ENCODE results near the gene TMEM260. TPM values are rescaled to one million over a fixed set of nuclear protein-coding genes. Genes with fewer than 3 reads are reported as not detected.
"Not testable (repeated sequence)": the region's sequence is repeated elsewhere in the genome, so short reads cannot be mapped to it uniquely, and the experiment has no call there.

The TMEM260 gene
- total RNA-seq, 4 donors from 2014 or later: 8.7 to 17.2 (median 10.9) TPM

DNA sequence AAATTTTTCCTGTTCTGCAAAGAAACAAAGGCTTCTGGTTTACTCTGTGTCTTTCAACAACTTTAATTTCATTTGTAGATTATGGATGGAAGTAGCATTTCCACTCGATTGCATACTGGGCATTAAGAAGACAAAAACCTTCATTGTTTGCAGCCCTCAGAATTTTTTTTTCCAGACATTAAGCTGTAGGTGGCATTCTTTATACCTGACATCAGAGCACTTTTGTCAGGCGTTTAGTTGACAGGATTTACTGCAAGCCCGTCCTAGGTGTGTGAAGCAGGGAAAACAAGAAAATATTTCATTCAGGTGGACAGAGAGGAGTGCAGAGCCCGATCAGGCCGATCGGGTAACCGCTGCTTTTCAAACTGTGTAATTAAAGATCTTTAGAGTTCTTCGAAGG, 107.5 kb downstream of the TMEM260 start:
- Histone ChIP-seq H3K27ac (no peak overlapping the region), H3K36me3 (no peaks in the 10 kb centered on the region), H3K27me3 (no peaks in the 10 kb centered on the region), H3K4me1 (no peaks in the 10 kb centered on the region), H3K4me3 (no peak overlapping the region), H3K9me3 (no peaks in the 10 kb centered on the region)
- TF ChIP-seq, protein P1, sequence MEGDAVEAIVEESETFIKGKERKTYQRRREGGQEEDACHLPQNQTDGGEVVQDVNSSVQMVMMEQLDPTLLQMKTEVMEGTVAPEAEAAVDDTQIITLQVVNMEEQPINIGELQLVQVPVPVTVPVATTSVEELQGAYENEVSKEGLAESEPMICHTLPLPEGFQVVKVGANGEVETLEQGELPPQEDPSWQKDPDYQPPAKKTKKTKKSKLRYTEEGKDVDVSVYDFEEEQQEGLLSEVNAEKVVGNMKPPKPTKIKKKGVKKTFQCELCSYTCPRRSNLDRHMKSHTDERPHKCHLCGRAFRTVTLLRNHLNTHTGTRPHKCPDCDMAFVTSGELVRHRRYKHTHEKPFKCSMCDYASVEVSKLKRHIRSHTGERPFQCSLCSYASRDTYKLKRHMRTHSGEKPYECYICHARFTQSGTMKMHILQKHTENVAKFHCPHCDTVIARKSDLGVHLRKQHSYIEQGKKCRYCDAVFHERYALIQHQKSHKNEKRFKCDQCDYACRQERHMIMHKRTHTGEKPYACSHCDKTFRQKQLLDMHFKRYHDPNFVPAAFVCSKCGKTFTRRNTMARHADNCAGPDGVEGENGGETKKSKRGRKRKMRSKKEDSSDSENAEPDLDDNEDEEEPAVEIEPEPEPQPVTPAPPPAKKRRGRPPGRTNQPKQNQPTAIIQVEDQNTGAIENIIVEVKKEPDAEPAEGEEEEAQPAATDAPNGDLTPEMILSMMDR (IDR thresholded peaks at IDR 0.05): no peak
- no peak for TF ChIP-seq POLR2A (IDR thresholded peaks at IDR 0.05)
- intact Hi-C loops (cut with DNase I): no loop called here
- no peak for DNase-seq
- 46 to 72% methylated on average over 8 of the region's 8 CpGs for WGBS, 2 donors

DNA sequence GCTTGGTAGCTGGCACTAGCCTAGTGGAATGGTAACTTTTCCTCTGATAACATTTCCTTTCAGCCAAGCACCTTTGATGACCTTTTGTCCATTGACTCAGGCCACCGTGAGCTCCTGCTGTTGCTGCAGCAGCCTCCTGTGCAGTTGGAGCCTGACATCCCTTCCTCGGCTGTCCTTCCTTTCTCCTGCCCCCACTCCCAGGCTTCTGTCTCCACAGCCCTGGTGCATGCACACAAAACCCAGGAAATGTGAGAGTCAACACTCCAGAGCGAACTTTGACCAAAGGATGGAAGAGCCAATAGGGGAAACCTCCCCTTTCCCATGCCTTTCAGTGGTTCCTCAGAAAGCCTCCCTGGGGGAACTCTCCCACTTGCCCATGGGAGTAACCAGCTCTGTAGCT, 115.0 kb downstream of the TMEM260 start:
- intact Hi-C loops (cut with DNase I): no loop called here
- WGBS, 2 donors: 58 to 70% methylated on average over 3 of the region's 3 CpGs

DNA sequence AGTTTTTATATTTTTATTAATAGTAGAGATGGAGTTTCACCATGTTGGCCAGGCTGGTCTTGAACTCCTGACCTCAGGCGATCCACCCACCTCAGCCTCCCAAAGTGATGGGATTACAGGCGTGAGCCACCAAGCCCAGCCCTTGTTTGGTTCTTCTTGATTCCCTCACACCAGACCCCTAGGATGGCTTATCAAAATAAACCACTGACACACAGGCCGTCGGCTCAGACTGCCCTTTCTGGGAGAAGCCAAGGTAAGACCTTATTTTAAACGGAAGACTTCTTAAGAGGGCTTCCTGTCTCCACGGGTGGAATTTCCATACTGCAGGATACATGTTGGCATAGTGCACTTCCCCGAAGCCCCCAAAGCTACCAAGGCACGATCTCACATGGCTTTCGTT, 115.6 kb downstream of the TMEM260 start:
- intact Hi-C loops (cut with DNase I); DNase-seq; H3K27ac ChIP-seq; H3K27me3 ChIP-seq; H3K9me3 ChIP-seq; H3K4me1 ChIP-seq; H3K4me3 ChIP-seq; H3K36me3 ChIP-seq: not testable (repeated sequence)
- 53 to 86% methylated on average over 8 to 9 of the region's 9 CpGs for WGBS, 2 donors

More for the DNA sequence above, 115.0 kb downstream of the TMEM260 start:
- no peak overlapping the region for H3K4me3 ChIP-seq
- no peak for DNase-seq
- H3K27me3 ChIP-seq: no peaks in the 10 kb centered on the region
- H3K4me1 ChIP-seq: no peaks in the 10 kb centered on the region
- no peaks in the 10 kb centered on the region for H3K9me3 ChIP-seq
- TF ChIP-seq, protein P1 (IDR thresholded peaks at IDR 0.05): no peak
- no peak for TF ChIP-seq POLR2A (IDR thresholded peaks at IDR 0.05)
- no peak overlapping the region for H3K27ac ChIP-seq
- H3K36me3 ChIP-seq: no peaks in the 10 kb centered on the region

Other genes starting within 250 kb of the TMEM260 start
- gene OTX2, start 230.7 kb downstream of the TMEM260 start, total RNA-seq: not detected

Data from esophagus squamous epithelium (tissue), 5 donors.